BE2C (cell line): Measurements from ENCODE around the gene RGS7BP.

Experiments used
- DNase-seq: peaks from one replicate; pipeline ENCODE4 v3.0.0-alpha.2; 2020
- H3K27me3 ChIP-seq: fragments of 250-450 bp; sonication (Bioruptor Pico); 2 replicates; pipeline ENCODE4 v1.5.1; 2020; ENCODE audit warnings: mild to moderate bottlenecking
- H3K36me3 ChIP-seq: fragments of 250-450 bp; sonication (Bioruptor Pico); 2 replicates; pipeline ENCODE4 v1.5.1; 2020; ENCODE audit warnings: mild to moderate bottlenecking
- H3K4me1 ChIP-seq: fragments of 250-450 bp; sonication (Bioruptor Pico); 2 replicates; pipeline ENCODE4 v1.5.1; 2020
- H3K4me3 ChIP-seq: 2 replicates; pipeline ENCODE4 v1.5.1; 2011; ENCODE audit warnings: low read depth, low read length
- H3K9me3 ChIP-seq: fragments of 250-450 bp; sonication (Bioruptor Pico); 2 replicates; pipeline ENCODE4 v1.5.1; 2020
- CTCF ChIP-seq: IDR thresholded peaks from 2 replicates; pipeline ENCODE4 v1.5.1; 2012; ENCODE audit warnings: mild to moderate bottlenecking, low read depth, low read length

Gene RGS7BP

GRCh38 chr5:64592730-64593341 lies 87.0 kb downstream of the RGS7BP start:
- no peak for TF ChIP-seq CTCF
- H3K4me1 ChIP-seq: no peaks in the 10 kb centered on the region
- no peaks in the 10 kb centered on the region for H3K9me3 ChIP-seq
- no peak overlapping the region for H3K4me3 ChIP-seq
- DNase-seq: no peak
- no peaks in the 10 kb centered on the region; the same call in 1 of the 2 replicates for H3K27me3 ChIP-seq
- H3K36me3 ChIP-seq: no peaks in the 10 kb centered on the region

GRCh38 chr5:64594025-64594424 lies 88.2 kb downstream of the RGS7BP start:
- Histone ChIP-seq H3K9me3 (no peaks in the 10 kb centered on the region), H3K4me1 (no peaks in the 10 kb centered on the region), H3K4me3 (no peak overlapping the region), H3K27me3 (no peaks in the 10 kb centered on the region; the same call in 1 of the 2 replicates), H3K36me3 (no peaks in the 10 kb centered on the region)
- DNase-seq: no peak
- TF ChIP-seq CTCF: no peak

DNA sequence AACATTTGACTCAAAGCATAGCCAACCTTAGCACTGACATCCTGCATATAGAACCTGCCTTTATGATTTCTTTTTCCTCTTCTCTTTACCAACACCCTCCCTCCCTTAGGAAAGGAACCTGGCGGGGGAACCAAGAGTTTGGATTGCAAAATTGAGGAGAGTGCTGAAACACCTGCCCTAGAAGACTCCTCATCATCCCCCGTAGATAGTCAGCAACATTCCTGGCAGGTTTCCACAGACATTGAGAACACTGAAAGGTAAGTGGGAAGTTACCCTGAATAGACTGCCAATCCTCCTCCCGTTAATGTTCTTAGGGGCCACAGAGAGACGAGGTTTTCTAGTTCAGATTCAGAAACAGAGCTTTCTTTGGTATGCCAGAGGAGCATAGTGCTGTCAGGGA lies 88.8 kb downstream of the RGS7BP start:
- H3K4me3 ChIP-seq: no peak overlapping the region
- H3K9me3 ChIP-seq: no peaks in the 10 kb centered on the region
- no peaks in the 10 kb centered on the region for H3K4me1 ChIP-seq
- no peaks in the 10 kb centered on the region for H3K36me3 ChIP-seq
- no peak for TF ChIP-seq CTCF
- no peak for DNase-seq
- no peaks in the 10 kb centered on the region; the same call in 1 of the 2 replicates for H3K27me3 ChIP-seq

DNA sequence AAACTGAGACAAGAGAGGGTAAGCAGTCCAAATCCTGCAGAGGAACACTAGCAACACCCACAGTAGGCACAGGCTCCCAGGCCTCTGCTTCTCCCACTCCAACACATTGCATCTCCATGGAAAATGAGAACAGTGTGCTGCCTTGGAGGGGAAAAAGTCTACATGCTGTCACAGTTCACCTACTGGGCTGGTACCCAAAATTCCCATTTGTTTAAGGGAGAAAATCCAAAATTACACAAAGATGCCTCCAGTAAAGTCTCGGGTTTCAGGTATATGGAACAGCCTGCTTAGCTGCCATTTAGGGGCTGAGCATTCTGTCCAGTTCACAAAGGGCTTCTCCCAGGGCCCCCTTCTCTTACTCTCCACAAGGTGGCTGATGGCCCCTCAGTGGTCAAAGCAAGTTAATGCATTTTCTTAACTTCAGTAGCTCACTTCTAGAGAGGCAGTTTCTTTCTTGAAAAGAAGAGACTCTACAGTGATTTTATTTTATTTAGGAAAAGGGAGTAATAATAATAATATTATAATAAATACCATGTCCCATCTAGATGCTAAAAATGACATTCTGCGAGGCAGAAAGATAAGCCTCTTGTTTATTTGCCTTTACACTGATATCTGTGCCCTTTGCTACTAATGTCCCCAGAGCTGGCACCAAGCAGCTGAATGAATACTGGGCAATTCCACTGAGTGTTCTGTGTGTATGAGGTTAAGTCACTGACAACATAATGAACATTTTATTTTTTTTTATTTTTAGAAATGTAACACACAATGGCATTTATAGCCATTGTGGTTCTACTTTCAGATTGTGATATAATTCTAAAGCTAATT lies 89.4 kb downstream of the RGS7BP start:
- Histone ChIP-seq H3K4me3 (no peak overlapping the region), H3K9me3 (no peaks in the 10 kb centered on the region), H3K4me1 (no peaks in the 10 kb centered on the region), H3K36me3 (no peaks in the 10 kb centered on the region), H3K27me3 (no peaks in the 10 kb centered on the region; the same call in 1 of the 2 replicates)
- peak; percentile 16 for DNase-seq
- TF ChIP-seq CTCF: peak; percentile 41

DNA sequence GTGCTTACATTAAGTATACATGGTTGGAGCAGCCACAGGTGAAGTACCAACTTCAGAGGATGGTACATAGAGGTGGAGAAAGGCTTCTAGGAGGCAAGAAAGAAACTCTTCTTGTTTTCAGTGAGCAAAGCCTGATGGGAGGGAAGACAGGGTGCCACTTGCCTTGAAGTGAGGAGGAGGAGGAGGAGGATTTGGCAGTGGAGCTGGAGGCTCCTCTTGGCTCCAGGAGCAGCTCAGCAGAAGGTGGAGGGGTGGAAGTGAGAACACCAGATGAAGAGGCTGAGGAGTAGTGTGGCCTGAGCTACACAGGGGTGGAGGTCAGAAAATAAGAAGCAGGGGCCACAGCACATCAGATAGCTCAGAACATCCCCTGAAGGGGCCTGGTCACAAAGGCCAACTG lies 93.4 kb downstream of the RGS7BP start:
- H3K4me1 ChIP-seq: no peaks in the 10 kb centered on the region
- no peak for DNase-seq
- H3K9me3 ChIP-seq: no peaks in the 10 kb centered on the region
- H3K4me3 ChIP-seq: no peak overlapping the region
- no peak for TF ChIP-seq CTCF
- H3K36me3 ChIP-seq: no peaks in the 10 kb centered on the region
- H3K27me3 ChIP-seq: peaks cover 3% of the 10 kb centered on the region; the same call in 1 of the 2 replicates

DNA sequence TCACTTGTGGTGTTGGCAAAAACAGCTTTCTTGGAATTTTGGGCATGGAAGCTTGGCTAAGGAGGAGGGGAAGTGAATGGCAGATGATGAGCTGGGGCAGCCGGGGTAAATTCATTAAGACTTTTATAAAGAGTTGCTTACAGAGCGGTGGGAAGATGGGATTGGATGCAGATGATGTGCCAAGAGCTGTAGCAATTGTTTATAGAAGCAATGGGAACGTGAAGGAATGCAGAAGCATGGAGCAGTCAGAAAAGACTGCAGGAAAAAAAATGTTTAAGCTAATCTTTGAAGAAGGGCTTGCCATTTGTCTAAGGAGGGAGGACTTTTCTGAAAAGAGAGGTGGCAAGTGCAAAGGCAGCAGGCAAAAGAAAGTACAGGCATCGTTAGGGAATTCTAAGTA lies 97.9 kb downstream of the RGS7BP start:
- Histone ChIP-seq H3K4me3 (no peak overlapping the region), H3K4me1 (no peaks in the 10 kb centered on the region), H3K27me3 (peaks cover 3% of the 10 kb centered on the region; the same call in 1 of the 2 replicates), H3K9me3 (no peaks in the 10 kb centered on the region), H3K36me3 (no peaks in the 10 kb centered on the region)
- DNase-seq: no peak
- TF ChIP-seq CTCF: no peak
